Measurements from ENCODE around the gene WDR19.

WDR19 gene

GRCh38 chr4:39256436-39256835 is 74.1 kb downstream of the WDR19 start:
- no peak overlapping the region for H3K4ac ChIP-seq (ENCODE audit: low read length)

DNA sequence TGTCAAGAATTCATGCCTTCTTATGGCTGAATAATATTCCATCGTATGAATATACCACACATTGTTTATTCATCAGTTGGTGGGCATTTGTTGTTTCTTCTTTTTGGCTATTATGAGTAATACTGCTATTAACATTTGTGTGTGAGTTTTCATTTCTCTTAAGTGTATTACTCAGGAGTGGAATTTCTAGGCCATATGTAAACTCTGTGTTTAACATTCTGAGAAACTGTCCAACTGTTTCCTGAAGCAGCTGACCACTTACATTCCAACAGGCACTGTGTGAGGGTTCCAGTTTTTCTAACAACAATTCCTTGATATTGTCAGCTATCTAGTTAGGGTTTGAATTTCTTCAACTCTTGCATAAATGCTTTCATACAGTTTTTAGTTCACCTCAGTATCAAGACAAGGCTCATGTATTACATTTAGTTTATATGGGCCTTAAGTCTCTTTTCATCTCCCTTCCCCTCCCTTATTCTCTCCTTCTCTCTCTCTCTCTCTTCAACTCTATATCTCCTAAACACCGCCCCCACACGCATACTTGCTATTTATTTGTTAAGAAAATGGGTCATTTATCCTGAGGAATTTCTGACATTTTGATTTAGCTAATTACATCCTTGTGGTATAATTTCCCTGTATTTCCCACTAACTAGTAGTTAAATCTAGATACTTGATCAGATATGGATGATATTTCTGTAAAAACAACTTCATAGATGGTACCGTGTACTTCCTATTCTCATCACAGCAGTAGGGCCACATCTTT is 77.4 kb downstream of the WDR19 start:
- H4K91ac ChIP-seq (ENCODE audit: low read depth, low read length, poor library complexity) = no peak overlapping the region
- no peak overlapping the region for H3K4ac ChIP-seq (ENCODE audit: low read length)
- no peak overlapping the region for H3K14ac ChIP-seq (ENCODE audit: low read length)
- H3K18ac ChIP-seq (ENCODE audit: low read length) = no peak overlapping the region
- H3K36me3 ChIP-seq (replicated peaks in 1 of 2; ENCODE audit: control insufficient read depth in 2 of 2, insufficient read depth in 2 of 2, low read length in 2 of 2) = peaks cover 14 to 44% of the 10 kb centered on the region in 2 donors
- no peak overlapping the region for H2AK5ac ChIP-seq (ENCODE audit: low read depth, low read length)
- H2AFZ ChIP-seq (ENCODE audit: low read length) = no peak overlapping the region
- H3K23ac ChIP-seq (ENCODE audit: low read depth, low read length, poor library complexity) = no peak overlapping the region
- DNase-seq (ENCODE audit: low spot score) = no peak
- H3K27me3 ChIP-seq (ENCODE audit: control insufficient read depth in 3 of 3, insufficient read depth in 3 of 3, low read depth in 1 of 3, low read length in 3 of 3) = no peaks in the 10 kb centered on the region
- H3K4me1 ChIP-seq (ENCODE audit: control insufficient read depth in 2 of 2, insufficient read depth in 1 of 2, low read depth in 1 of 2, low read length in 2 of 2) = no peaks in the 10 kb centered on the region
- H4K8ac ChIP-seq (ENCODE audit: low read depth, low read length) = no peak overlapping the region
- no peak overlapping the region for H3K9ac ChIP-seq (ENCODE audit: low read depth, low read length, poor library complexity)
- H2BK12ac ChIP-seq (ENCODE audit: low read length) = no peak overlapping the region
- H3K4me2 ChIP-seq (ENCODE audit: insufficient read depth, low read length, poor library complexity, severe bottlenecking) = no peak overlapping the region
- H2BK120ac ChIP-seq (ENCODE audit: low read depth, low read length) = no peak overlapping the region
- no peak overlapping the region for H2BK15ac ChIP-seq (ENCODE audit: low read length)
- no peak overlapping the region for H3K4me3 ChIP-seq (ENCODE audit: low read length in 2 of 2)
- no peak overlapping the region for H2BK5ac ChIP-seq (ENCODE audit: low read length)
- WGBS, 2 donors (ENCODE audit: extremely low coverage in 2 of 2, insufficient read length in 2 of 2, insufficient replicate concordance in 1 of 2) = 100% methylated on average over 2 of the region's 4 CpGs; no CpG with 5 or more reads in 1 of the 2 donors
- H3K27ac ChIP-seq (replicated peaks; ENCODE audit: low read length) = no peak overlapping the region
- no peaks in the 10 kb centered on the region for H3K79me1 ChIP-seq (ENCODE audit: low read depth, low read length)
- H3K9me3 ChIP-seq (replicated peaks in 1 of 2; ENCODE audit: control insufficient read depth in 2 of 2, insufficient read depth in 1 of 2, low read depth in 1 of 2, low read length in 2 of 2) = peaks cover 0 to 4% of the 10 kb centered on the region in 2 donors

More at GRCh38 chr4:39256436-39256835, 74.1 kb downstream of the WDR19 start:
- no peak overlapping the region for H2BK5ac ChIP-seq (ENCODE audit: low read length)
- no peak overlapping the region for H2BK120ac ChIP-seq (ENCODE audit: low read depth, low read length)
- no peaks in the 10 kb centered on the region for H3K27me3 ChIP-seq (ENCODE audit: control insufficient read depth in 3 of 3, insufficient read depth in 3 of 3, low read depth in 1 of 3, low read length in 3 of 3)
- peaks cover 0 to 4% of the 10 kb centered on the region in 2 donors for H3K9me3 ChIP-seq (replicated peaks in 1 of 2; ENCODE audit: control insufficient read depth in 2 of 2, insufficient read depth in 1 of 2, low read depth in 1 of 2, low read length in 2 of 2)
- H2AFZ ChIP-seq (ENCODE audit: low read length) = no peak overlapping the region
- H3K4me2 ChIP-seq (ENCODE audit: insufficient read depth, low read length, poor library complexity, severe bottlenecking) = no peak overlapping the region
- no peak overlapping the region for H2BK15ac ChIP-seq (ENCODE audit: low read length)
- WGBS, 2 donors (ENCODE audit: extremely low coverage in 2 of 2, insufficient read length in 2 of 2, insufficient replicate concordance in 1 of 2) = no CpG with 5 or more reads among the region's 2 CpGs
- H3K9ac ChIP-seq (ENCODE audit: low read depth, low read length, poor library complexity) = no peak overlapping the region
- H3K79me1 ChIP-seq (ENCODE audit: low read depth, low read length) = no peaks in the 10 kb centered on the region
- H3K4me3 ChIP-seq (ENCODE audit: low read length in 2 of 2) = no peak overlapping the region
- H3K18ac ChIP-seq (ENCODE audit: low read length) = no peak overlapping the region
- H3K14ac ChIP-seq (ENCODE audit: low read length) = no peak overlapping the region
- H2BK12ac ChIP-seq (ENCODE audit: low read length) = no peak overlapping the region
- H4K91ac ChIP-seq (ENCODE audit: low read depth, low read length, poor library complexity) = no peak overlapping the region
- no peak overlapping the region for H2AK5ac ChIP-seq (ENCODE audit: low read depth, low read length)
- H3K27ac ChIP-seq (replicated peaks; ENCODE audit: low read length) = no peak overlapping the region
- no peaks in the 10 kb centered on the region for H3K4me1 ChIP-seq (ENCODE audit: control insufficient read depth in 2 of 2, insufficient read depth in 1 of 2, low read depth in 1 of 2, low read length in 2 of 2)
- H3K23ac ChIP-seq (ENCODE audit: low read depth, low read length, poor library complexity) = no peak overlapping the region
- DNase-seq (ENCODE audit: low spot score) = no peak
- H3K36me3 ChIP-seq (replicated peaks in 1 of 2; ENCODE audit: control insufficient read depth in 2 of 2, insufficient read depth in 2 of 2, low read length in 2 of 2) = peaks cover 8 to 54% of the 10 kb centered on the region in 2 donors
- no peak overlapping the region for H4K8ac ChIP-seq (ENCODE audit: low read depth, low read length)

DNA sequence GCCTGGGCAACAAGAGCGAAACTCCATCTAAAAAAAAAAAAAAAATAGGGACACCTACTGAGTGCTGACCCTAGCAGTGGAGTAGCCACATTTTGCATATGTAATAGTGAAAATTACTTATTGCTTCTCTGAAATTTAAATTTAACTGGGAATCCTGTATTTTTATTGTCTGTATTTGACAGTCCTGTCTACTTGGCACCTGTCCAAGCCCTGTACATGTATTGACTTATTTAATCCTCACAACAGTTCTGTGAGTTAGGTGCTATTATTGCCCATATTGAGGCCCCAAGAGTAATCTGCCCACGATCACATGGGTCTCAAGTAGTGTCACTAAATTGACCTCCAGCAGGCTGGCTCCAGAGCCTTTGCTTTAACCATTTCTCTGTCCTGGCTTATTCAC is 81.6 kb downstream of the WDR19 start:
- Histone ChIP-seq H4K8ac (ENCODE audit: low read depth, low read length) (no peak overlapping the region), H3K79me1 (ENCODE audit: low read depth, low read length) (no peaks in the 10 kb centered on the region), H3K4me3 (ENCODE audit: low read length in 2 of 2) (no peak overlapping the region), H3K14ac (ENCODE audit: low read length) (no peak overlapping the region), H3K18ac (ENCODE audit: low read length) (no peak overlapping the region), H2AK5ac (ENCODE audit: low read depth, low read length) (no peak overlapping the region), H2BK15ac (ENCODE audit: low read length) (no peak overlapping the region), H3K4me1 (ENCODE audit: control insufficient read depth in 2 of 2, insufficient read depth in 1 of 2, low read depth in 1 of 2, low read length in 2 of 2) (no peaks in the 10 kb centered on the region), H2BK5ac (ENCODE audit: low read length) (no peak overlapping the region), H3K9ac (ENCODE audit: low read depth, low read length, poor library complexity) (no peak overlapping the region), H4K91ac (ENCODE audit: low read depth, low read length, poor library complexity) (no peak overlapping the region), H3K27me3 (ENCODE audit: control insufficient read depth in 3 of 3, insufficient read depth in 3 of 3, low read depth in 1 of 3, low read length in 3 of 3) (no peaks in the 10 kb centered on the region), H3K4me2 (ENCODE audit: insufficient read depth, low read length, poor library complexity, severe bottlenecking) (no peak overlapping the region), H2BK12ac (ENCODE audit: low read length) (no peak overlapping the region), H3K23ac (ENCODE audit: low read depth, low read length, poor library complexity) (no peak overlapping the region), H2BK120ac (ENCODE audit: low read depth, low read length) (no peak overlapping the region), H2AFZ (ENCODE audit: low read length) (no peak overlapping the region), H3K36me3 (replicated peaks in 1 of 2; ENCODE audit: control insufficient read depth in 2 of 2, insufficient read depth in 2 of 2, low read length in 2 of 2) (peaks cover 15 to 22% of the 10 kb centered on the region in 2 donors), H3K27ac (replicated peaks; ENCODE audit: low read length) (no peak overlapping the region), H3K9me3 (replicated peaks in 1 of 2; ENCODE audit: control insufficient read depth in 2 of 2, insufficient read depth in 1 of 2, low read depth in 1 of 2, low read length in 2 of 2) (no peaks in the 10 kb centered on the region), H3K4ac (ENCODE audit: low read length) (no peak overlapping the region)
- no peak for DNase-seq (ENCODE audit: low spot score)
- no CpG with 5 or more reads among the region's 2 CpGs for WGBS, 2 donors (ENCODE audit: extremely low coverage in 2 of 2, insufficient read length in 2 of 2, insufficient replicate concordance in 1 of 2)

GRCh38 chr4:39274503-39274902 is 92.2 kb downstream of the WDR19 start:
- Histone ChIP-seq H3K27me3 (ENCODE audit: control insufficient read depth in 3 of 3, insufficient read depth in 3 of 3, low read depth in 1 of 3, low read length in 3 of 3) (no peaks in the 10 kb centered on the region), H2BK120ac (ENCODE audit: low read depth, low read length) (no peak overlapping the region), H3K23ac (ENCODE audit: low read depth, low read length, poor library complexity) (no peak overlapping the region), H2BK5ac (ENCODE audit: low read length) (no peak overlapping the region), H2AK5ac (ENCODE audit: low read depth, low read length) (no peak overlapping the region), H3K9ac (ENCODE audit: low read depth, low read length, poor library complexity) (no peak overlapping the region), H3K4me2 (ENCODE audit: insufficient read depth, low read length, poor library complexity, severe bottlenecking) (no peak overlapping the region), H3K4me1 (ENCODE audit: control insufficient read depth in 2 of 2, insufficient read depth in 1 of 2, low read depth in 1 of 2, low read length in 2 of 2) (no peaks in the 10 kb centered on the region), H3K79me1 (ENCODE audit: low read depth, low read length) (no peaks in the 10 kb centered on the region), H3K4me3 (ENCODE audit: low read length in 2 of 2) (no peak overlapping the region), H3K18ac (ENCODE audit: low read length) (no peak overlapping the region), H4K91ac (ENCODE audit: low read depth, low read length, poor library complexity) (no peak overlapping the region), H4K8ac (ENCODE audit: low read depth, low read length) (no peak overlapping the region), H3K36me3 (replicated peaks in 1 of 2; ENCODE audit: control insufficient read depth in 2 of 2, insufficient read depth in 2 of 2, low read length in 2 of 2) (peaks cover 32 to 85% of the 10 kb centered on the region in 2 donors), H3K14ac (ENCODE audit: low read length) (no peak overlapping the region), H3K4ac (ENCODE audit: low read length) (no peak overlapping the region), H2BK15ac (ENCODE audit: low read length) (no peak overlapping the region), H2BK12ac (ENCODE audit: low read length) (no peak overlapping the region), H3K9me3 (replicated peaks in 1 of 2; ENCODE audit: control insufficient read depth in 2 of 2, insufficient read depth in 1 of 2, low read depth in 1 of 2, low read length in 2 of 2) (no peaks in the 10 kb centered on the region), H2AFZ (ENCODE audit: low read length) (no peak overlapping the region), H3K27ac (replicated peaks; ENCODE audit: low read length) (no peak overlapping the region)
- DNase-seq (ENCODE audit: low spot score) = no peak
- no CpG with 5 or more reads among the region's 4 CpGs for WGBS, 2 donors (ENCODE audit: extremely low coverage in 2 of 2, insufficient read length in 2 of 2, insufficient replicate concordance in 1 of 2)

All from neuronal stem cell (in vitro differentiated cells).